HG03060 (cell line): ENCODE results near the gene CCDC117.

Experiments used
- ATAC-seq: cut with Tn5 transposase; IDR thresholded peaks from one replicate; pipeline ENCODE4 v1.9.1; 2021; ENCODE audit warnings: low read depth, moderate number of reproducible peaks; ENCODE audit not compliant: unreplicated experiment

CCDC117 gene

DNA sequence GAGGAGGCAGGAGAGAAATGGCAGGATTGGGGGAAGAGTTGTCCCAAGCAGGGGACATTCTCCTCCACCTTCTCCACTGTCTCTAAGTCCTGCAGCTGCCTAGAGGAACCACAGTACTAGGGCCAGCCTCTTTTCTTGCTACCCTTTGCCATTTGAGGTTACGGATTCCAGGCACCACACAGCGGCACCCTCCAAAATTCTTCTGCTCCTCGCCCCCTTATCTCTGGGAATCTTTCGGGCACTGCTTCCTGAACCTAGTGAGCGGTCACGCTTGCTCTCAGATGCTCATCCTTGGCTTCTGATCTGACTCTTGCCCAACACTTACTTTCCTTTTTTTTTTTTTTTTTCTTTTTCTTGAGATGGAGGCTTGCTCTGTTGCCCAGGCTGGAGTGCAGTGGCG is 54.4 kb downstream of the CCDC117 start:
- ATAC-seq = no peak

DNA sequence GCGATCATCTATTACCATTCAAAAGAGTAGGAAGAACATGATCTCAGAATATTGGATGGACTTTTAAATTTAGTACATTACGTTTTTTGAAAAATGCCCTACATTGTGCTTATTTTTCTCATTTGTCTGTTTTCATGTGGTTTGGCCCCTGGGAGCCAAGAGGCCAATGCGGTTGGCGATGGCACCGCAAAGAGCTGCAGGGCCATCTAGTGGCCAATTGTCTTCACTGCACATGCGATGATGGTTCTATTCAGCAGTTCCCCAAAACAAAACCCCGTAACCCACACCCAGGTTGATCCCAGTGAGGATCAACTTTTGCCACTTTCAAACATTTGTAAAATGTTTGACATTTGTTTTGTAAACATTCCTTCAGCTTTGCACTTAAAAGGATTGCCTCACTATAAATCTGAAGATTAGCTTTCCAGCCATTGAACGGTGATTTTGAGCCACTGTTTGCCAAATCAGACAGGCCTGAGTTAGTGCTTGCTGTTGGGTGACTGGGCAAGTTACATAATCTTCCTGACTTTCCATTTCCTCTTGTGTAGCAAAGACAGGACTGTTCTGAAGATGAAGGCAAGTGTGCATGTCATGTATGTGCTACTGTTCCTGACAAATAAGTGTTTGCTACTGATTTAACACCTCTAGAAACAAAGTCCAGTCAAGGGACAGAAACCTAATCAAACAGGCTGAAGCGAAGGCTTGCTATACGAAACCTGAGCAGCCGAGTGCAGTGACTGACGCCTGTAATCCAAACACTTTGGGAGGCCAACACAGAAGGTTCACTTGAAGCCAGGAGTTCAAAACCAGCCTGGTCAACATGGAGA is 57.1 kb downstream of the CCDC117 start:
- ATAC-seq = no peak

DNA sequence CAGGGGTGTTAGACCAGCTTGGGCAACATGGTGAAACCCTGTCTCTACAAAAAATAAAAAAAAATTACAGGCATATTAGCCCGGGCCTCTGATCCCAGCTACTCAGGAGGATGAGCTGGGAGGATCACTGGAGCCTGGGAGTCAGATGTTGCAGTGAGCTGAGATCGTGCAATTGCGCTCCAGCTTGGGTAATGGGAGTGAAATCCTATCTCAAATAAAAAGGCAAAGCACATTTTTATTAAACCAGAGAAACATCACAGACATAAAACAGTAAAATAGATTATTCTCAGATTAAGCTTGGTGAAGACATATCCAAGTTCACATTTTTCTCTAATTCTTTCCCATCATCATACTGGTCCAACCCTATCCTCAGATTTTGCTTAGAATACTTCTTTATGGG is 57.9 kb downstream of the CCDC117 start:
- ATAC-seq = no peak

DNA sequence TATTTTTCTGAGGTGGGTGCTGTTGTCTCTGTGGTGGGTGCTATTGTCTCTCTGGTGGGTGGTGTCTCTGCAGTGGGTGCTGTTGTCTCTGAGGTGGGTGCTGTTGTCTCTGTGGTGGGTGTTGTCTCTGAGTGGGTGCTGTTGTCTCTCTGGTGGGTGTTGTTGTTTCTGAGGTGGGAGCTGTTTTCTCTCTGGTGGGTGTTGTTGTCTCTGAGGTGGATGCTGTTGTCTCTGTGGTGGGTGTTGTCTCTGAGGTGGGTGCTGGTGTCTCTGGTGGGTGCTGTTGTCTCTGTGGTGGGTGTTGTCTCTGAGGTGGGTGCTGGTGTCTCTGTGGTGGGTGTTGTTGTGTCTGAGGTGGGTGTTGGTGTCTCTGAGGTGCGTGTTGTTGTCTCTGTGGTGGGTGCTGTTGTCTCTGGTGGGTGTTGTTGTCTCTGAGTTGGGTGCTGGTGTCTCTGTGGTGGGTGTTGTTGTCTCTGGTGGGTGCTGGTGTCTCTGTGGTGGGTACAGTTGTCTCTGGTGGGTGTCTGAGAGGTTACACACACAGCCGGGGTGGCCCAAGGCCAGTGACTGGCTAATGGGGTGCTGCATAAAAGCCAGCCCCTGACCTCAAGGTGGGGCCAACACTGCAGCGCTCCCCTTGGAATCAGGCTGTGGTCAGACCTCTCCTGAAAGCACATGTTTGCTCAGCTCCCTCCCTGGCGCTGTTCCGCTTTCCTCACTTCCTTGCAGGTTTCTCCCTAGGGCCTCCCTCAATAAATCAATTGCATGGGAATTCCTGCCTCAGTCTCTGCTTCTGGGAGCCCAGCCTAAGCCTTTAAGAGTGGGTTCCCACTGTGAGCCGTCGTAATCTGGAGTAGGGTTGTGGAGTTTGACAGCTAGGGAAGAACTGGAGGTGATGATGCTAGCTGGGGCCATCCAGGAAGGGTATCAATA is 58.9 kb downstream of the CCDC117 start:
- no peak for ATAC-seq

DNA sequence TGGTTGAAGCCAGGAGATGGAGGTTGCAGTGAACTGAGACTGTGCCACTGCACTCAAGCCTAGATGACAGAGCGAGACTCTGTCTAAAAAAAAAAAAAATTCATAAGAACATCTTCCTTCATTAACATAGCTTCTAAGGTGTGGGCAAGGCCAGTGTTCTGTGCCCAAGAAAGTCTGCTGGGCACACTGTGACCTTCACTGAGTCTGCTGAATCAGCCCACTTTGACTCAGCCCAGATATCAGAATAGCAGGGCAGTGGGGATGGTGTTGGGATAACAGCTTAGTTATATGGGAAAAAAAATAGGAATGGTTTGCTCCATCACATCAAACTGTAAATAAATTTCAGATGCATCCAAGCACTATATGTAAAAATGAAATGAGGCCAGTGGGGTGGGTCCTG is 60.2 kb downstream of the CCDC117 start:
- no peak for ATAC-seq

DNA sequence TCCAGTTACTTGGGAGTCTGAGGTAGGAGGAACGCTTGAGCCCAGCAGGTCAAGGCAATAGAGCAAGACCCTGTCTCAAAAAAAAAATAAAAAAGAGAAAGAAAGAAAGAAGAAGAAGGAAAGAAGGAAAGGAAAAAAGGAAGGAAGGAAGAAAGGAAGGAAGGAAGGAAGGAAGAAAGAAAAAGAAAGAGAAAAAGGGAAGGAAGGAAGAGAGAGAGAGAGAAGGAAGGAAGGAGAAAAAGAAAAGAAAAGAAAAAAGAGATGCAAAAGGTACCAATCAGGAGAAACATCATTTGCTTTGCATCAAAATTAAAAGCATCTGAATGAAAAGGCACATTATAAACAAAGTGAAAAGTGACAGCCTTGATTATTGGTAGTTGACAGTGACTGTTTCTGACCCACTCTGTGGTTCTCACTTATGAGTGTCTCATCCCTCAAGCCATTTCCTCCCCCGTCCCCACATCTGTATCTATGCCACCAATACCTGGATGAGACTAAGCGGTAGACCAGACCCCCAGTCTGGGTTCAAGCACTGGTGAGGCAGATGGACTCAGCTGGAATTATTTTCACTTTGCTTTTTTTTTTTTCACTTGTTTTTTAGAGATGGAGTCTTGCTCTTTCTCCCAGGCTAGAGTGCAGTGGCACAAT is 60.9 kb downstream of the CCDC117 start:
- ATAC-seq = no peak

DNA sequence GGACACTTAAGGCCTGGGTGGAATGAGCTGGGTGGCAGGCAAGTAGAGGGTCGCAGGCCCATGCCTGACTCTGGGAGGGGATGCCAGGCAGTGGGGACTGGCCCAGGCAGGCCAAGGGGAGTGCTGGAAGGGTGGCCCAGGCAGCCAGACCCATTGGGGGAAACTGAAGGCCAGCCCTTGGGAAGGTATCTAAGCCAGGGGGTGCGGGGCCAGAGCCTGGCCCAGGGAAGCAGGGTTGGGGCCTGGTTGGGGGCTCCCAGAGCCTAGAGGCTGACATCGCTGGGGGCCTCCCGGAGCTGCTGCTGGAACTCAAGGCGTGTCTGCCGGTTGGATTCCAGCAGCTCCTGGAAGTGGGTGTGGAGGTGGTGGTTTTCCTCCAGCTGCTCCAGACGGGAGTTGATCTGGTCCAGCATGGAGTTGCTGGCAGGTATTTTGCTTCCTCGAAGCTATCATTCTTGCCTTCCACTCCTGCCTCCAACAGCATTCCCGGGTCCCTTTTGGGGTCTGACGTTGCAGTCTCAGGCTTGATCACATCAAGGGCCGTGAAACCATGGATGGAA is 63.2 kb downstream of the CCDC117 start:
- ATAC-seq = no peak

DNA sequence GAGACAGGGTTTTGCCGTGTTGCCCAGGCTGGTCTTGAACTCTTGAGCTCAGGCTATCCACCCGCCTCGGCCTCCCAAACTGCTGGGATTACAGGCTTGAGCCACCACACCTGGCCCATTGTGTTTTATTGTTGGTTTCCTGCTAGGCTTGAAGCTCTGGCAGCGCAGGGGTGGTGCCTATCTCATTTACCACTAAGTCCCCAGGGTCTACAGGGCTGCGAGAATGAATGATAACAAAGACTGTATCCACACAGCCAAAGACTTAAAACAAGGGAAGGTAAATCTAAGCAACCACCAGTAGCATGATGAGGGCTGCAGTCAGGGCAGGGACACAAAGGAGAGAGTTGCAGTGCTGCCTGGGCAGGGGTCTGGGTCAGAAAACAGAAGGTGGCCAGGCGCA is 65.1 kb downstream of the CCDC117 start:
- ATAC-seq = no peak
